Left kidney (tissue), 2 donors: ENCODE data around the gene C1QTNF5. TPM values are rescaled to one million over a fixed set of nuclear protein-coding genes. Genes with fewer than 3 reads are reported as not detected.
A peak's percentile ranks its signal among the peaks of the same experiment; 100 is the strongest.

Source experiments
- DNase-seq: peaks from one replicate; pipeline ENCODE4 v3.0.0-alpha.2; 2013
- polyA plus RNA-seq: library from polyadenylated mRNA; unstranded; fragments of 120-200 nt; gene quantifications from one replicate; pipeline ENCODE4 v1.2.1, GENCODE V29; 2013; ENCODE audit not compliant: insufficient read length

The C1QTNF5 gene
- polyA plus RNA-seq, 1 donor = 15.7 TPM

- no peak for DNase-seq
These were observed 21.5 kb downstream of the C1QTNF5 start for GRCh38 chr11:119319136-119319699.

GRCh38 chr11:119318240-119319135, 22.2 kb downstream of the C1QTNF5 start:
- DNase-seq = no peak

GRCh38 chr11:119317592-119318239, 23.0 kb downstream of the C1QTNF5 start:
- DNase-seq = no peak

- DNase-seq = peak; percentile 50
These were observed 23.7 kb downstream of the C1QTNF5 start, which contains the start of gene MCAM for GRCh38 chr11:119316729-119317591. MCAM (minus strand) TSS chr11:119317130; CDS start chr11:119317101, 29 bp downstream.

- DNase-seq = no peak
These were observed 24.5 kb downstream of the C1QTNF5 start for GRCh38 chr11:119316016-119316728.

- no peak for DNase-seq
These were observed 25.3 kb downstream of the C1QTNF5 start for GRCh38 chr11:119315131-119316015.

GRCh38 chr11:119314726-119315125, 26.0 kb downstream of the C1QTNF5 start:
- DNase-seq = no peak

GRCh38 chr11:119310682-119311052, 30.0 kb downstream of the C1QTNF5 start:
- DNase-seq = no peak

- DNase-seq = no peak
These were observed 30.6 kb downstream of the C1QTNF5 start for GRCh38 chr11:119309953-119310681.

- DNase-seq = no peak
These were observed 31.3 kb downstream of the C1QTNF5 start for GRCh38 chr11:119309411-119309810.

GRCh38 chr11:119307974-119308373, 32.7 kb downstream of the C1QTNF5 start:
- no peak for DNase-seq

GRCh38 chr11:119307219-119307618, 33.5 kb downstream of the C1QTNF5 start:
- DNase-seq = no peak

GRCh38 chr11:119306373-119306890, 34.3 kb downstream of the C1QTNF5 start:
- no peak for DNase-seq

- no peak for DNase-seq
These were observed 34.9 kb downstream of the C1QTNF5 start for GRCh38 chr11:119305556-119306372.

- no peak for DNase-seq
These were observed 37.4 kb downstream of the C1QTNF5 start for GRCh38 chr11:119303227-119303718.

GRCh38 chr11:119300198-119300964, 40.3 kb downstream of the C1QTNF5 start:
- no peak for DNase-seq

GRCh38 chr11:119299416-119299815, 41.3 kb downstream of the C1QTNF5 start:
- DNase-seq = no peak
